Common myeloid progenitor, CD34-positive (primary cell): ENCODE measurements around the gene SEPTIN10. TPM values are rescaled to one million over a fixed set of nuclear protein-coding genes. Genes with fewer than 3 reads are reported as not detected.

Source experiments
- CTCF ChIA-PET: fragments of 350-600 bp; sonication (Branson Sonifier 250); formaldehyde crosslinking; loops from one replicate; lab custom pipeline; 2021; ENCODE audit warnings: antibody characterized with exemption; lab: Charles Lee
- POLR2A ChIA-PET: fragments of 350-600 bp; sonication (Branson Sonifier 250); formaldehyde crosslinking; loops from one replicate; lab custom pipeline; 2021; ENCODE audit warnings: antibody characterized with exemption; lab: Charles Lee
- DNase-seq, 3 donors: peaks; one replicate each; pipeline versions ENCODE4 v3.0.0 to v3.0.0-alpha.2; 2013
- H3K27ac ChIP-seq, 2 experiments: 1 replicate in 1 of 2; 2 replicates in 1 of 2; pipeline ENCODE4 v1.7.0; 2013; ENCODE audit warnings: inconsistent platforms in 2 of 2, low read length in 2 of 2, mild to moderate bottlenecking in 2 of 2, low read depth in 1 of 2, moderate library complexity in 1 of 2; ENCODE audit not compliant: severe bottlenecking in 2 of 2, insufficient read depth in 1 of 2, poor library complexity in 1 of 2
- H3K27me3 ChIP-seq, 5 experiments: replicated peaks in 2 of 5; 1 replicate in 3 of 5; 2 replicates in 2 of 5; pipeline versions ENCODE4 v1.6.1 to v1.7.0; 2013; ENCODE audit warnings: low read length in 4 of 5, mild to moderate bottlenecking in 2 of 5, moderate library complexity in 2 of 5, inconsistent platforms in 1 of 5; ENCODE audit not compliant: insufficient read depth in 5 of 5, control insufficient read depth in 4 of 5
- H3K36me3 ChIP-seq, 4 experiments: 1 replicate in 2 of 4; 2 replicates in 2 of 4; pipeline versions ENCODE4 v1.6.1 to v1.7.0; 2013; ENCODE audit warnings: low read length in 3 of 4, control low read depth in 1 of 4, mild to moderate bottlenecking in 1 of 4; ENCODE audit not compliant: control insufficient read depth in 4 of 4, insufficient read depth in 4 of 4
- H3K4me1 ChIP-seq, 4 experiments: 1 replicate in 3 of 4; 2 replicates in 1 of 4; pipeline versions ENCODE4 v1.6.1 to v1.7.1; 2013; ENCODE audit warnings: low read length in 3 of 4, mild to moderate bottlenecking in 3 of 4, control low read depth in 1 of 4, inconsistent platforms in 1 of 4, moderate library complexity in 1 of 4; ENCODE audit not compliant: control insufficient read depth in 4 of 4, insufficient read depth in 4 of 4; ENCODE audit errors: control extremely low read depth in 1 of 4
- H3K4me3 ChIP-seq, 7 experiments: 1 replicate in 4 of 7; 2 replicates in 3 of 7; pipeline versions ENCODE4 v1.5.1 to v1.7.0; 2013; ENCODE audit warnings: mild to moderate bottlenecking in 7 of 7, low read length in 6 of 7, moderate library complexity in 6 of 7, inconsistent platforms in 2 of 7, low read depth in 2 of 7, control low read depth in 1 of 7; ENCODE audit not compliant: insufficient read depth in 4 of 7, control insufficient read depth in 1 of 7; ENCODE audit errors: extremely low read depth in 1 of 7
- H3K9me3 ChIP-seq, 5 experiments: 1 replicate in 4 of 5; 2 replicates in 1 of 5; pipeline versions ENCODE4 v1.6.1 to v1.7.1; 2013; ENCODE audit warnings: low read length in 4 of 5, mild to moderate bottlenecking in 2 of 5, inconsistent platforms in 1 of 5, low read depth in 1 of 5, moderate library complexity in 1 of 5; ENCODE audit not compliant: control insufficient read depth in 4 of 5, insufficient read depth in 2 of 5; ENCODE audit errors: control extremely low read depth in 1 of 5
- WGBS: methylation state at CpG from one replicate; pipeline ENCODE4 v1.1.5; 2013; ENCODE audit not compliant: insufficient coverage; 5-methylcytosine and 5-hydroxymethylcytosine counted together
- polyA plus RNA-seq: library from polyadenylated mRNA; unstranded; fragments of 120-200 nt; gene quantifications from one replicate; pipeline ENCODE4 v1.2.1, GENCODE V29; 2013

SEPTIN10 gene
- 0.03 TPM for polyA plus RNA-seq

GRCh38 chr2:109613922-109614714, at the start of gene SEPTIN10, which contains the start of gene SOWAHC:
TSS of gene SEPTIN10 (minus strand) at chr2:109613966. CDS start at chr2:109613827, 139 bp downstream.
TSS of gene SOWAHC (plus strand) at chr2:109614364. CDS start at chr2:109614490, 126 bp downstream.
- ChIA-PET POLR2A (no interaction called here), CTCF (no interaction called here)
- Histone ChIP-seq H3K27me3 (peaks cover 27 to 99% (median 40%) of the 10 kb centered on the region in 5 experiments), H3K27ac (no peak within 1 kb of the TSS), H3K4me3 (peak within 1 kb of the TSS in 6 of 7 experiments; percentile 25 to 58 (median 45)), H3K9me3 (peaks cover 0 to 4% (median 3%) of the 10 kb centered on the region in 5 experiments), H3K4me1 (peaks cover 0 to 15% (median 11%) of the 10 kb centered on the region in 4 experiments), H3K36me3 (no peaks in the 10 kb centered on the region)
- WGBS: 2% methylated on average over 96 of the region's 104 CpGs
- DNase-seq: peak; percentile 51 to 72 (median 63)

- H3K27me3 ChIP-seq: peaks cover 0 to 3% (median 0%) of the 10 kb centered on the region in 5 experiments
- POLR2A ChIA-PET: interaction anchor here (1.3 kb wide), 1 partner anchor 71 kb away, joined by 3 read pairs; no protein-coding TSS in a partner anchor
- H3K27ac ChIP-seq: no peak overlapping the region
- CTCF ChIA-PET: no interaction called here
- H3K4me1 ChIP-seq: no peaks in the 10 kb centered on the region
- no peak for DNase-seq
- no peak overlapping the region for H3K4me3 ChIP-seq
- H3K9me3 ChIP-seq: no peaks in the 10 kb centered on the region
- no peaks in the 10 kb centered on the region for H3K36me3 ChIP-seq
Observed at GRCh38 chr2:109662889-109663288, 49.1 kb upstream of the SEPTIN10 start.

GRCh38 chr2:109660046-109660860, 46.5 kb upstream of the SEPTIN10 start:
- Histone ChIP-seq H3K36me3 (no peaks in the 10 kb centered on the region), H3K4me3 (no peak overlapping the region), H3K9me3 (no peaks in the 10 kb centered on the region), H3K27ac (no peak overlapping the region), H3K4me1 (no peaks in the 10 kb centered on the region), H3K27me3 (peaks cover 0 to 3% (median 0%) of the 10 kb centered on the region in 5 experiments)
- ChIA-PET CTCF (no interaction called here), POLR2A (no interaction called here)
- no peak for DNase-seq
- WGBS: 100% methylated on average over 2 of the region's 3 CpGs

GRCh38 chr2:109659396-109660045, 45.8 kb upstream of the SEPTIN10 start:
- no peak for DNase-seq
- ChIA-PET CTCF (no interaction called here), POLR2A (no interaction called here)
- H3K27me3 ChIP-seq: peaks cover 0 to 3% (median 0%) of the 10 kb centered on the region in 5 experiments
- no peak overlapping the region for H3K4me3 ChIP-seq
- H3K36me3 ChIP-seq: no peaks in the 10 kb centered on the region
- H3K9me3 ChIP-seq: no peaks in the 10 kb centered on the region
- H3K27ac ChIP-seq: no peak overlapping the region
- WGBS: 84% methylated on average over 8 of the region's 9 CpGs
- H3K4me1 ChIP-seq: no peaks in the 10 kb centered on the region

- H3K36me3 ChIP-seq: no peaks in the 10 kb centered on the region
- ChIA-PET CTCF (no interaction called here), POLR2A (interaction anchor here (0.7 kb wide), 1 partner anchor 9 kb away, joined by 4 read pairs; no protein-coding TSS in a partner anchor)
- H3K9me3 ChIP-seq: no peaks in the 10 kb centered on the region
- DNase-seq: no peak
- H3K4me1 ChIP-seq: no peaks in the 10 kb centered on the region
- 100% methylated on average over 2 of the region's 3 CpGs for WGBS
- H3K27me3 ChIP-seq: no peaks in the 10 kb centered on the region
- no peak overlapping the region for H3K4me3 ChIP-seq
- no peak overlapping the region for H3K27ac ChIP-seq
Observed at GRCh38 chr2:109655287-109655686, 41.5 kb upstream of the SEPTIN10 start.

GRCh38 chr2:109654326-109655050, 40.7 kb upstream of the SEPTIN10 start:
- H3K36me3 ChIP-seq: no peaks in the 10 kb centered on the region
- no peaks in the 10 kb centered on the region for H3K4me1 ChIP-seq
- no peak overlapping the region for H3K27ac ChIP-seq
- no peaks in the 10 kb centered on the region for H3K27me3 ChIP-seq
- no peaks in the 10 kb centered on the region for H3K9me3 ChIP-seq
- 97% methylated on average over 5 of the region's 8 CpGs for WGBS
- ChIA-PET CTCF (interaction anchor here (1.0 kb wide), 1 partner anchor 89 kb away, joined by 3 read pairs; no protein-coding TSS in a partner anchor), POLR2A (interaction anchor here (0.7 kb wide), 1 partner anchor 9 kb away, joined by 4 read pairs; no protein-coding TSS in a partner anchor)
- DNase-seq: no peak
- no peak overlapping the region for H3K4me3 ChIP-seq
